Stimulated activated CD4-positive, alpha-beta T cell treated with anti-CD3 and anti-CD28 coated beads, Interleukin-4, amount 100 ng/mL, for 4 hours (primary cell): ENCODE results near the gene KIF22.
"Not testable (repeated sequence)": the region's sequence is repeated elsewhere in the genome, so short reads cannot be mapped to it uniquely, and the experiment has no call there.

Source experiments
- DNase-seq, 2 experiments: peaks; one replicate each; pipeline ENCODE4 v3.0.0-alpha.2; 2020

The KIF22 gene

DNA sequence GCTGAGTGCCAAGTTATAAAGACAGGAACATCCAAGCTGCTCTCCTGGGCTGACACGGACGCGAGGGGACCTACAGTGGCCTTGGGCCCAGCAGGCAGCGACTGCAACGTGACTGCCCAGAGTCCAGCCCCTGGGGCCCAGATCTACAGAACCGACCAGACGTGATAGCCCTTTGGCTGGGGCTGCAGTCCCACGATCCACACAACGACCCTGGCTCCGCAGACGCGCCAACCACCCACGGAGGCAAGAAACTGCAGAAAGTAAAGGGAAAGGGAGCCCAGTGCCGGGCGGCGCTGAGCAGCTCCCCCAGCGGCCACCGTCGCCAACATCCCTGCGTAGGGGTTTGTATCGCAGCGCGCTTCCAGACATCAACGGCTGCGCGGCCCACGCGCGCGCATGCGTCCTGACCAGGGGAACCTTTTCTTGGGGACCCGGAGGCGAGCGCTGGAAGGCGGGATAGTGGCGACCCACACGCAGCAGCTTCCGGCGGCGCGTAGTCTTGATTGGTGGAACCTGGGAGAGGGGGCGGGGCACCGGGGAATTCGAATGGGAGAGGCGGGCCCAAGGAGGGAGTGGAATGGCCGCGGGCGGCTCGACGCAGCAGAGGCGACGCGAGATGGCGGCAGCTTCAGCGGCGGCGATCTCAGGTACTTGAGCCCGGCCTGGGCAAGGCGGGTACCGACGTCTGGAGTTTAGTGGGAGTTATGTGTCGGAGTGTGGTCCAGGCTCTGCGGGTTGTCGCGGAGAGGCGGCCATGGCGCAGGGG lies at the start of gene KIF22:
TSS of gene KIF22 (plus strand) at position 569 of the 766 bp plus-strand sequence. CDS start at position 578, 9 bp downstream.
- DNase-seq: peak; percentile 99 to 100

DNA sequence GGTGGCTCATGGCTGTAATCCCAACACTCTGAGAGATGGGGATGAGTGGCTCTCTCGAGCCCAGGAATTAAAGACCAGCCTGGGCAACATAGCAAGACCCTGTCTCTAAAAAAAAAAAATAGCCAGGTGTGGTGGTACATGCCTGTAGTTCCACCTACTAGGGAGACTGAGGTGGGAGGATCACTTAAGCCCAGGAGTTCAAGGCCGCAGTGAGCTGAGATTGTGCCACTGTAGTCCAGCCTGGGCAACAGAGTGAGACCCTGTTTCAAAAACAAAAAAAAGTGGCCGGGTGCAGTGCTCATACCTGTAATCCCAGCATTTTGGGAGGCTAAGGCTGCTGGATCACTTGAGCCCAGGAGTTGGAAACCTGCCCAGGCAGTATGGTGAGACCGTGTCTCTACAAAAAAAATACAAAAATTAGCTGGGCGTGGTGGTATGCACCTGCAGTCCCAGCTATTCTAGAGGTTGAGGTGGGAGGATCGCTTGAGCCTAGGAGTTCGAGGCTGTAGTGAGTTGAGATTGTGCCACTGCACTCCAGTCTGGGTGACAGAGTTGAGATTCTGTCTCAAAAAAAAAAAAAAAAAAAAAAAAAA lies 47.8 kb upstream of the KIF22 start:
- no peak for DNase-seq

DNA sequence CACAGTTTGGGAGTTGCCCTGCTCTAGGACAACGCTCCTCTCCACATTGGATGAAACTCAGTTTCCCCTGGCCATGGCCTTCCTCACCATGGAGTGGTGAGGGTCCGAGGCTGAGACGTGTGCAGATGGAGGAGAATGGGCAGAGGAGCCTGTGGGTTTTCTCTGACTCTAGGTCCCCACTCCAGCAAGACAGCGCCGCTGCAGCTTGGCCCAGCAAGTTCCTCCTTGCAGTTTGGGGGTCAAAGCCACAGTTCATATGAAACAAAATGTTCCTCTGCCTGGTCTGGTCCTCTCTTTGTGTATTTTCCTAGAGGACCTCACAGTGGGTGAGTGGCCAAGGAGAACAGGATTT lies 47.1 kb upstream of the KIF22 start:
- DNase-seq: no peak

DNA sequence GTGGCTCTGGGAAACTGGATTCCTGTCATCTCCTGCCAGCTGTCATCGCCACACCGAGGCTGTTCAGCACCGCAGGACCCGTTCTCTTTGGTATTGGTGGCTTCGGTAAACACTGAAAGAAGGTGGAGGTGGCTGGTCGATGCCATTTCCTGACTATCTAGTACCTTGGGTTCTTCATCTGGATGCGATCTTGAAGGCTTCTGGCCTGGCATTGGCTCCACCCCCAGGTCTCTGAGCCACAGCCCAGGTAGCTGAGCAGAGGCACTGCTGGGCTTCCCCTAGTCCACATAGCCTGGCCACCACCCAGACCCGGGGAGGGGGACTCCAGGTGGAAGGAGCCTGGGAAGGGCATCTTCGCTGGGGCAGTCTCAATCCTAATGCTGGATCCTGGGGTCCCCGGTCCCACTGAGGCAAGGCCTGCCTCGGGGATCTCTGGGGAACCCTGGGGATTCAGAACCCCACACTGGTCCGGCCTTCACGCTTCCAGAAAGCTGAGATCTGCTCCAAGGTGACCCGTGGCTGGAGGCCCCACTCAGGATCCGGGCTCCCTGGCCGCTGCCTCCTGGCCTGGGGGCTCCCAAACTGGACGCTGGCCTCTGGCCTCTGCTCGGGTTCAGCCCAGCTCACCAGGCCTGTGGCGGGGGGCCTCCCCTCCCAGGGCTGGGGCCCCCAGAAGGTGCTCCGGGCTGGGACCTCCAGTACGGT lies 46.6 kb upstream of the KIF22 start:
- DNase-seq: peak; percentile 14 to 30

DNA sequence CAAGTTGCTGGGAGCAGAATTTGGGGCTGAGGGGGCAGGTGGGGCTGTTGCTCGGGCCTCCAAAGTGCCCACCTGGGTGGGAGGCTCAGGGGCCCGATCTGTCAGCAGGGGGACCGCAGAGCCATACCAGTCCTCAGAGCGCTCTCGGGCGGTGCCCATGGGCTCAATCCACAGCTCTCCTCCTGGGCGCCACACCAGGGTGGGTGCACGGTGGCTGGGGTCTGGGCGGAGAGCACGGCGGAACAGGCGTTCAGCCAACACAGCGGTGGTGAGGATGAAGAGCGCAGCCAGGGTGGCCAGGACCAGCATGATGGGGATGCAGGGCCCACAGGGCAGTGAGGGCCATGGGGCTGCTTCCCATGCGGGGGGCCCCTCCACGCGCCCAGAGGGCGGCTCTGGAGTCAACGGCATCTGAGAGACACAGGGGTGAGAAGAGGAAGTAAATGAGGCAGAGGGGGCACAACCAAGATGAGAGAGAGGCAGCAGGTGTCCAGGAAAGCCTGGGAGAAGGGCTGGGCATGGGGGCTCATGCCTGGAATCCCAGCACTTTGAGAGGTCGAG lies 45.9 kb upstream of the KIF22 start:
- DNase-seq: no peak

DNA sequence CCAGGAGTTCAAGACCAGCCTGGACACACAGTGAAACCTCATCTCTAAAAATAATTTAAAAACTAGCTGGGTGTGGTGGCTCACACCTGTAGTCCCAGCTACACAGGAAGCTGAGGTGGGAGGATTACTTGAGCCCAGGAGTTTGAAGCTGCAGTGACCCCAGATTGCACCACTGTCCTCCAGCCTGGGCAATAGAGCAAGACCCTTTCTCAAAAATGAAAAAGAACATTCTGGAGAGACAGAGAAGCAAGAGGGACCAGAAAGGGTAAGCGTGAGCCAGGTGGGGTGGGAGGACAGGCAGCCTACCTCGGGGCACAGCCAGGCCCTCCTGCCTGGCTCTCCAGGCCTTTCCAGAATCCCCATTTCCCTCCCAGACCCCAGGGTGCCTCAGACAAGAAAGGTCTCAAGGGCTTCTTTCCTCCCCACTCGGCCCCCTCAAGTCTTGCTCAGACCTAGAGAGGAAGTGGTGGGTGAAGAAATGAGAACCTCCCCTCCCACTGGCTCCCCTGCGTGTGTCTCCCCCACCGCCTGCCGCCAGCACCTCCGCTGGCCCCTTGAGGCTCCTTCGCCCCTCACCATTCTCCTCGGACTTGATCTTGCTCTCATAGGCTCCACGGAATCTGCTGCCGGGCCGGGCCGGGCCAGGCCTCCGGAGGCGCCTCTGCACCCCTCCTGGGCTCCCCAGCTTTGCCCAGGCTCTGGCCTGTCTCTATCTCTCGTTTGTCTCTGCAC lies 45.3 kb upstream of the KIF22 start:
- DNase-seq: peak; percentile 37 to 49

DNA sequence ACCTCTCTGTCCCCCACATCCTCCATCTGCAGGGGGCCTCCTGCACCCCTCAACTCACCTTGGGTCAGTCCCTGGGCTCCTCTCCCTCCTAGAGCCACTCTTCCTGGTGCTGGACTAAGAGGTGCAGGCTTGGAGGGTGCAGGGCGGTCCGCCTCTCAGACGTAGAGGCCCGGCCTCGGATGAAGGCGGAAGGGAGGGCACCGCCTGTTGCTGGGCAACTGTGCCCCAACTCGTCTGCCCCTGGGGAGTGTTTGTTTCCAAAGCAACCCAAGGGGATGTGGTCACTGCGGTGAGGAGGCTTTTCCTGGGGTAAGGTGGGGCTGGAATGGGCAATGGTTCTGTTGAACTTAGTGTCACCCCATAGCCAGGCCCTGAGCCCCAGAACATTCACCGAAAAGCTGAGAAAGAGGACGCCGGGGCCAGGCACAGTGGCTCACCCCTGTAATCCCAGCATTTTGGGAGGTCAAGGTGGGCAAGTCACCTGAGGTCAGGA lies 44.7 kb upstream of the KIF22 start, which contains the start of gene C16orf54:
TSS of gene C16orf54 (minus strand) at position 138 of the 493 bp plus-strand sequence. CDS start 1,039 bp downstream, outside the sequence.
- peak; percentile 58 to 80 for DNase-seq

DNA sequence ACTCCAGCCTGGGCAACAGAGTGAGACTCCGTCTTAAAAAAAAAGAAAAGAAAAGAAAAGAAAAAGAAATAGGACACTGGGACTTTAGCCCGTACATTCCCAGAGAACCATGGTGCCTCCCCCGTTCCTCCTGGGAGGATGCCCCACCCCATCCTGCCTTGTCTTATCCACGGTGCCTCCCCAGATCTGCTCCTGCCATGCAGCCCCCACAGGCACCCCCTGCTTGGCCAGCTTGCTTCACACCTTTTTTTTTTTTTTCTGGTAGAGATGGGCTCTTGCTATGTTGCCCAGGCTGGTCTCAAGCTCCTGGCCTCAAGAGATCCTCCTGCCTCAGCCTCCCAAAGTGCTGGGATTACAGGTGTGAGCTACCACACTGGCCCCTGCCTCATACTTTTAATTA lies 44.0 kb upstream of the KIF22 start:
- DNase-seq: not testable (repeated sequence)

DNA sequence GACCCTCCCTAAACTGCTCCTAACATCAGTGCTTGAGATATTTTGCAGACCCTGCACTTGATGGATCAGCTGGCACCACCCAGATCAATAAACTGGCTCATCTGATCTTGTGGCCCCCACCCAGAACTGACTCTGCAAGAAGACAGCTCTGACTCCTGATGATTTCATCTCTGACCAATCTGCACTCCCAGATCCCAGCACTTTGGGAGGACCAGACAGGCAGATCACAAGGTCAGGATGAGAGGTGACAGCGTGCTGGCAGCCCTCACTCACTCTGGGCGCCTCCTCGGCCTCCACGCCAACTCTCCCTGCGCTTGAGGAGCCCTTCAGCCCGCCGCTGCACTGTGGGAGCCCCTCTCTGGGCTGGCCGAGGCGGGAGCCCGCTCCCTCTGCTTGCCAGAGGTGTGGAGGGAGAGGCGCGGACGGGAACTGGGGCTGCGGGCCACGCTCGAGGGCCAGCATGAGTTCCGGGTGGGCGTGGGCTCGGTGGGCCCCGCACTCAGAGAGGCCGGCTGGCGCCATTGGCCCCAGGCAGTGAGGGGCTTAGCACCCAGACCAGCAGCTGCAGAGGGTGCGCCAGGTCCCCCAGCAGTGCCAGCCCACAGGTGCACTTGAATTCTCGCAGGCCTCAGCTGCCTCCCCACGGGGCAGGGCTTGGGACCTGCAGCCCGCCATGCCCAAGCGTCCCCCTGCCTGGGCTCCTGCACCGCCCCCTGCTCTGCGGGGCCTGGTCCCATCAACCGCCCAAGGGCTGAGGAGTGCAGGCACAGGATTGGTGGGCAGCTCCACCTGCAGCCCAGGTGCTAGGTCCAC lies 42.4 kb upstream of the KIF22 start:
- no peak for DNase-seq

DNA sequence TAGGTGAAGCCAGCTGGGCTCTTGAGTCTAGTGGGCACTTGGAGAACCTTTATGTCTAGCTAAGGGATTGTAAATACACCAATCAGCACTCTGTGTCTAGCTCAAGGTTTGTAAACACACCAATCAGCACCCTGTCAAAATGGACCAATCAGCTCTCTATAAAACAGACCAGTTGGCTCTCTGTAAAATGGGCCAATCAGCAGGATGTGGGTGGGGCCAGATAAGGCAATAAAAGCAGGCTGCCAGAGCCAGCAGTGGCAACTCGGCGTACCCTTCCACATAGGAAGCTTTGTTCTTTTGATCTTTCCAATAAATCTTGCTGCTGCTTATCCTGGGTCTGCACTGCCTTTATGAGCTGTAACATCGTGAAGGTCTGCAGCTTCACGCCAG lies 41.8 kb upstream of the KIF22 start:
- DNase-seq: not testable (repeated sequence)

DNA sequence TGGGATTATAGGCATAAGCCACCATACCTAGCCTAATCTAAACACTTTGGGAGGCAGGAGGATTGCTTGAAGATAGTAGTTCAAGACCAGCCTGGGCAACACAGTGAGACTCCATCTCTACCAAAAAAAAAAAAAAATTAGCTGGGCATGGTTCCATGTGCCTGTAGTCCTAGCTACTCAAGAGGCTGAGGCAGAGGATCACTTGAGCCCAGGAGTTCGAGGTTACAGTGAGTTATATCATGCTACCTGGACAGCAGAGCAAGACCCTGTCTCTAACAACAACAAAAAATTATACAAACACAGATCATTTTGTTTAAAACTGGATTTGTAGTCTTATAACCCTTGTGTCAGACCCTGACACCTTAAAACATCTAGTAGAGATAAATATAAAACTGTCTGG lies 37.0 kb upstream of the KIF22 start:
- DNase-seq: no peak

DNA sequence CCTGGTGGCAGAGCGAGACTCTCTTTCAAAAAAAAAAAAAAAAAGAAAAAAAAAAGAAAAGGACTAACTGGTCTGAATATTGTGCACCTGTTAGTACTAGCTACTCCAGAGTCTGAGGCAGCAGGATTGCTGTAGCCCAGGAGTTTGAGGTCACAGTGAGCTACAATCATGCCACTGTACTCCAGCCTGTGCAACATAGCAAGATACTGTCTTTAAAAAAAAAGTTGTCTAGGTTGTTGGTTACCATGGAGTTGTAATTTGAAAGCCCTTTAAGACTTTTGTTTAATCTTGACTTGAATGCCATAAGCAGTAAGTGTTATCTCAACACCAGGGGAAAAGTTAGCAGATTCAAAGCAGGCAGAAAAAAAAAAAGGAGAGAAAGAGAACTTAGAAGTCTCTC lies 33.9 kb upstream of the KIF22 start:
- no peak for DNase-seq

DNA sequence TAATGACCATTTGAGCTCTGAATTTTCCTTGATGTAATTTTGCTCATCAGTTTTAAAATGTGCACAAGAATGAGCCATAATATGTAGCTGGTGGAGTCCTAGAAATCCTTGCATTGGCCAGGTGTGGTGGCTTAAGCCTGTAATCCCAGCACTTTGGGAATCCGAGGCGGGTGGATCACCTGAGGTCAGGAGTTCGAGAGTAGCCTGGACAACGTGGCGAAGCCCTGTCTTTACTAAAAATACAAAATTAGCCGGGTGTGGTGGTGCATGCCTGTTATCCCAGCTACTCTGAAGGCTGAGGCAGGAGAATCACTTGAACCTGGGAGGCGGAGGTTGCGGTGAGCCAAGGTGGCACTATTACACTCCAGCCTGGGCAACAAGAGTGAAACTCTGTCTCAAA lies 33.5 kb upstream of the KIF22 start:
- not testable (repeated sequence) for DNase-seq

DNA sequence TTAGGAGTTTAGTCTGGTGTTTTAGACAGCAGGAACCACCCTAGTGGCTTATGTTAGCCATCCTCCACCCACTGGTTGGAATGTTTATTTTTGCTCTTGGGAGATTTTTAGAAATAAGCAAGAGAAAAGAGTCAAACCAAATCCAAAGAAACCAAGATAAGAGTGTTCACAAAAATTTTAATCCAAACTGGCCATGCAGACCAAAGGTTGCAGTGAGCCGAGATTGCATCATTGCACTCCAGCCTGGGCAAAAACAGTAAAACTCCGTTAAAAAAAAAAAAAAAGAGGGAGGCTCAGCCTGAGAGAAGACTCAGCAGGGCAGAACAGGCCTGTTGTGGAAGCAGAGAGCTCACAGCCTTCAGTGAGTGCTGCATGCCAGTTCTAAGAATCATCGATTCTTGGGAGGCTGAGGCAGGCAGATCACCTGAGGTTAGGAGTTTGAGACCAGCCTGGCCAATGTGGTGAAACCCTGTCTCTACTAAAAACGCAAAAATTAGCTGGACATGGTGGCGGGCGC lies 32.5 kb upstream of the KIF22 start:
- no peak for DNase-seq

DNA sequence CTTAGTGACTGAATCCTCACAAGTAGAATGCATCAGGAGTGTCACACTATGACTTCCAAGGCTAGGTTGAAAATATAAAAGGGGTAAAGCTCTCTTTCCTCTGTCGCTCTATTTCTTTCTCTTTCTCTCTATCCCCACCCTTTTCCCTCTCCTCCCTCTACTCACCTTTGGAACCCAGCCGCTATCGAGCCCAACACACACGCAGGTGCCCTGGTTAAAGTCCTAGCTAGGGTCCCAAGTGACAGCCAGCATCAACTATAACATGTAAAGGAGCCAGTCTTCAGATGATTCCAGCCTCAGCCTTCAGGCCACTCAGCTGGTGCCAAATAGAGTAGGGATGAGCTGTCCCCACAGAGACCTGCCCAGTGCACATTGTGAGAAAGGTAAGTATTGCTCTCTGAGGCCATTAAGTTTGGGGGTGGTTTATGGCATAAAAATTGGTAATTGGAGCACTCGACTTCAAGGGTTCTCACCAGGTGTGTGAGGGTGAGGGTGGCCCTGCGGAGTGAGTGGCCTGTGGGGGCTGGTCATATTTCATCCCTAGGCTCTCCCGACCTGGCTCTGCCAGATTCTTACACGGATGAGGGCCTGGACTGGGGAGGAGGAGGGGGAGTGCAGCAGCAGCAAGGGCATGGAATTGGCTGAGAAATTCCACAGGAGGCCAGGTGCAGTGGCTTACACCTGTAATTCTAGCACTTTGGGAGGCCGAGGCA lies 29.8 kb upstream of the KIF22 start:
- DNase-seq: no peak

DNA sequence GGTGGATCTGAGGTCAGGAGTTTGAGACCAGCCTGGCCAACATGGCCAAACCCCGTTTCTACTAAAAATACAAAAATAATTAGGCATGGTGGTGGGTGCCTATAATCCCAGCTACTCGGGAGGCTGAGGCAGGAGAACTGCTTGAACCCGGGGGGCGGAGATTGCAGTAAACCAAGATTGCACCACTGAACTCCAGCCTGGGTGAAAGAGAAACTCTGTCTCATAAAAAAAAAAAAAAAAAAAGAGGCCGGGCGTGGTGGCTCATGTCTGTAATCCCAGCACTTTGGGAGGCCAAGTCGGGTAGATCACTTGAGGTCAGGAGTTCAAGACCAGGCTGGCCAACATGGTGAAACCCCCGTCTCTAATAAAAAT lies 29.3 kb upstream of the KIF22 start:
- DNase-seq: not testable (repeated sequence)

DNA sequence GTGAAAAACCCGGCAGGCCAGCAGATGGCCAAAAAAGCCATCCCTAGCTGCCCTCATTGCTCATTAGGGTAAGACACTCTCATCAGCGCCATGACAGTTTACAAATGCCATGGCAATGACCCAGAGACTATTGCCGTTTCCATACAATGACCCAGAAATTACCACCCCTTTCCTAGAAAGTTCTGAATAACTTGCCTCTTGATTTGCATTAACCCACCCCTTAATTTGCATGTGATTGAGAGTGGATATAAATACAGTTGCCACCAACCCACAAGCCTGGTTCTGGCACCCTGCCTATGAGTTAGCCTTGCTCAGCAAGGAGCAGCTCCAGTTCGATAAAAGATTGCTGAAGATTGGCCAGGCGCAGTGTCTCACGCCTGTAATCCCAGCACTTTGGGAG lies 28.7 kb upstream of the KIF22 start:
- no peak for DNase-seq

DNA sequence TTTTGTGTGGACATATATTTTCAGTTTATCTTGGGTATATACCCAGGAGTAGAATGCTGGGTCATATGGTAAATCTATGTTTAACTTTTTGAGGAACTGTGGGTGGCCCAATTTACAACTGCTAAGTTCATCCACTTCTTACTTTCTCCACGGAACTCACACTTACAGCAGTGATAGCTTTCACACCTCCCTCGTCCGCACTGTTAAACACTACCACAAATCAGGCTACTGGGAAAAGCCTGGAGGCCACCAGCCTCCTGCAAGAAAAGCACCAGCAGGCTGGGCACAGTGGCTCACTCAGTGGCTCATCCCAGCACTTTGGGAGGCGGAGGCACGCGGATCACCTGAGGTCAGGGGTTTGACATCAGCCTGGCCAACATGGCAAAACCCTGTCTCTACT lies 27.2 kb upstream of the KIF22 start:
- DNase-seq: no peak

DNA sequence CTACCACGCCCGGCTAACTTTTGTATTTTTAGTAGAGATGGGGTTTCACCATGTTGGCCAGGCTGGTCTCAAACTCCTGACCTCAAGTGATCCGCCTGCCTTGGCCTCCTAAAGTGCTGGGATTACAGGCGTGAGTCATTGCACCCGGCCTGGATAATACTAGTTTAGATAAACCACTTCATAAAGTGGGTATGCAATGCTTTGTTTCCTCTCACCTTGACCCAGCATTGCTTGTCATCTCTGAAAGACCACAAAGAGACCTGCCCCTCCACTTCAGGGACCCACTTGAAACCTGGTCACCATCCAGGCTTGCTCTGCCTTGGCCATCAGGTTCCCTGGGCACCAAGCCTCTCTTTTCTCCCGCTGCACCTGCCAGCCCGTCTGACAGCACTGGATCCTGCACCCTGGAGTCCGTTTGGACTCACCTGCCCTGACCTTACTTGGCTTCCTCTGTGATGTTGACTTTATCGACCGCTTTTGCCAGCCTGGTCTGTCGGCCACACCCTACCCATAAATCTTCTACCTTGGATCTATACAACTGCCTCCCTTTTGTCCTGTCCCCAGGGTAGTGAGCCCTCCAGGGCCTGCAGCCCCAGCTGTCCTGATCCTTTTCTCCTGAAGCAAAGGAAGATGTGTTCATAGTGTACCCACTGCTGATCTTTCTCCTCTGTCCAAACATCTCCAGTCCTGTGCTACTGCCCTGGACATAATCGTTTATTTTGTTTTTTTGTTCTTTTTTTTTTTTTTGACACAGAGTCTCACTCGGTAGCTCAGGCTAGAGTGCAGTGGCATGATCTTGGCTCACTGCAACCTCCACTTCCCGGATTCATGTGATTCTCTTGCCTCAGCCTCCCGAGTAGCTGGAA lies 25.2 kb upstream of the KIF22 start:
- no peak for DNase-seq

DNA sequence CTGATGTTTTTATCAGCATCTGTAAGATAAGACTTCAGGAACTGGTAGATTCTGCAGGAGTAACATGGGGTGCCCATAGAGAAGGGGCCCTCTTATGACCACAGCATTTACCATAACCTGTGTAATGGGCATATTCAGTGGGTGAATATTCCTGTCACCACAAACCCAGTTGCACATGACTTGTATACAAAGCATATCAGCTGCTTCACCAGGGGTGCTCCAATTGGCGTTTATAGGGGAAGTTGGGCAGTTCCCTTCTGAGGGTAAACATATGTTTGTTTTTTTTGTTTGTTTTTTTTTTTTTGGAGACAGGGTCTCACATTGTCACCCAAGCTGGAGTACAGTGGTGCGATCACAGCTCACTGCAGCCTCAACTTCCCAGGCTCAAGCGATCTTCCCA lies 24.0 kb upstream of the KIF22 start:
- no peak for DNase-seq
